ENCODE data around the gene CCDC174. TPM values are rescaled to one million over a fixed set of nuclear protein-coding genes. Genes with fewer than 3 reads are reported as not detected.

CCDC174 gene
- total RNA-seq, 1 donor from 2014 or later: 22.1 TPM

DNA sequence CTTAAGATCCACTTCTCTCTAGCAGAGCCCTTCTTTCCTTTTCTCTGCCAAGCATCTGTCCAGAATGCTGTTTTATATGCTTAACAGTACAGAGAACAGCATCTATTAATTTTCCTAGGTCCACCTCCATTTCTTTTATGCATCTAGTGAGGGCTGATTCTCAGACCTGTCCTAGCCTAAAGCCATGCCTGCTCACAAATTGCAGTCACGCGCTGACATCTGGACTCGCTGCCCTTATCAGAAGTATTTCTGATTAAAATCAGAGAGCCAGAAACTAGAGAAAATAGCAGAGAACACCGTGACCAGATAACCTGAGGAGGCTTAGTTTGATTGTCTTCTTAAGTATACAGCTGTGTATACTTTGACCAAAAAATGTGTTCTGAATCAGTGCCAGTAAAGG lies 25.3 kb downstream of the CCDC174 start:
- Mint-ChIP-seq H3K36me3 (ENCODE audit: unreplicated experiment) (no peaks in the 10 kb centered on the region), H3K9me3 (ENCODE audit: unreplicated experiment) (no peaks in the 10 kb centered on the region), H3K27me3 (ENCODE audit: unreplicated experiment) (peaks cover 2% of the 10 kb centered on the region), H3K4me3 (ENCODE audit: unreplicated experiment) (no peak overlapping the region), H3K4me1 (ENCODE audit: low read depth, unreplicated experiment) (no peaks in the 10 kb centered on the region), H3K27ac (ENCODE audit: unreplicated experiment) (no peak overlapping the region)
- no peak for DNase-seq
- TF ChIP-seq CTCF (IDR thresholded peaks at IDR 0.05; ENCODE audit: partially characterized antibody, unreplicated experiment): no peak

DNA sequence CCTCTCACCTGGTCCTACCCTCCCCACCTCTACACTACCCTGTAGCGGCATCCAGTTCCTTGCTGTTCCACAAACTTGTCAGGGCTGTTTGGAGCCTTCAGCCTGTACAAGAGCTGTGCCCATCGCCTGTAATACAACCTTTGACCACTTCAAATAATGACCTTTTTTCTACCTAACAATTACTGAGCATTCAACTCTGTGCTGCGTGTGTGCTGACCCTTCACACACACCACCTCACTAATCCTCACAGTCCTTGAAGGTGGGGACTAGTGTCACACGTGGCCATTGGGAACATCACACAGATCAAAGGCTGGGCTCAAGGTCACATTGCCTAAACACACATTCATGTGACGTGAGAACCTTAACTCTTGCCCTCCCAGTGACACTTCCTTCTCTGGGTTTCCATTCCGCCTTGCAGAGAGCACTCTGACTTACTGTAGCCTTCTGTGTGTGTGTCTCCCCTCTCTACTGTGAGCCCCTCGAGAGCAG lies 26.5 kb downstream of the CCDC174 start:
- no peak overlapping the region for H3K4me3 Mint-ChIP-seq (ENCODE audit: unreplicated experiment)
- DNase-seq: no peak
- no peak for TF ChIP-seq CTCF (IDR thresholded peaks at IDR 0.05; ENCODE audit: partially characterized antibody, unreplicated experiment)
- peaks cover 2% of the 10 kb centered on the region for H3K27me3 Mint-ChIP-seq (ENCODE audit: unreplicated experiment)
- H3K27ac Mint-ChIP-seq (ENCODE audit: unreplicated experiment): no peak overlapping the region
- H3K9me3 Mint-ChIP-seq (ENCODE audit: unreplicated experiment): no peaks in the 10 kb centered on the region
- H3K4me1 Mint-ChIP-seq (ENCODE audit: low read depth, unreplicated experiment): no peaks in the 10 kb centered on the region
- H3K36me3 Mint-ChIP-seq (ENCODE audit: unreplicated experiment): no peaks in the 10 kb centered on the region

DNA sequence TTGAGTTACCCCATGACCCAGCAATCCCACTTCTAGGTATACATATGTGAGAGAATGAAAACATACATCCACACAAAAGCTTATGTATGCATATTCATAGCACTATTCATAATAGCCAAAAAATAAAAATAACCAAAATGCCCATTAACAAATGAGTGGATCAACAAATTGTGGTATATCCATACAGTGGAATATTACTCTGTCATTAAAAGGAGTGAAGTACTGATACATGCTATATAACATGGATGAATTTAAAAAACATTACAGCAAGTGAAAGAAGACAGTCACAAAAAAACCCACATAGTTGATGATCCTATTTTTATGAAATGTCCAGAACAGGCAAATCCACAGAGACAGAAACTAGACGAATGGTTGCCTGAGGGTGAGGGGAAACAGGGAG lies 28.6 kb downstream of the CCDC174 start:
- Mint-ChIP-seq H3K27me3 (ENCODE audit: unreplicated experiment) (peaks cover 2% of the 10 kb centered on the region), H3K9me3 (ENCODE audit: unreplicated experiment) (no peaks in the 10 kb centered on the region), H3K4me3 (ENCODE audit: unreplicated experiment) (no peak overlapping the region), H3K27ac (ENCODE audit: unreplicated experiment) (no peak overlapping the region), H3K4me1 (ENCODE audit: low read depth, unreplicated experiment) (no peaks in the 10 kb centered on the region), H3K36me3 (ENCODE audit: unreplicated experiment) (no peaks in the 10 kb centered on the region)
- no peak for TF ChIP-seq CTCF (IDR thresholded peaks at IDR 0.05; ENCODE audit: partially characterized antibody, unreplicated experiment)
- DNase-seq: no peak

DNA sequence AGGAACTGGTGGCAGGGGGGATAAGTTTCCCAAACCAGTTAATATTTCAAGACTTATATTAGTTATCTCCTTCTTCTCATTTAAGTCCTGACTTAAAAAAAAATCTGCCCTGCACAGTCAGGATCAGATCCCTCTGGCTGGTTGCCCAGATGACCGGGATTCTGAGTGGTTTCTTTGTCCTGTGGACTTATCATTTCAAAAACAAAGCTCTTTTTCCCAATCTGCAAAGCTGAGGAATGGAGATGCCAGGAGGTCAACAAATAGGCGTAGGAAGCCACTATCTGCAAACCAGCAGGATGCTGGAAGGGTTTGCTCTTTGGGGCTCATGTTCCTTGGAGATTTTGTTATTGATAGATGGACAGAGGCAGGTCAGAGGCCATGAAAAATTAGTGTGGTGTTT lies 29.2 kb downstream of the CCDC174 start:
- Mint-ChIP-seq H3K27ac (ENCODE audit: unreplicated experiment) (no peak overlapping the region), H3K4me3 (ENCODE audit: unreplicated experiment) (no peak overlapping the region), H3K36me3 (ENCODE audit: unreplicated experiment) (no peaks in the 10 kb centered on the region), H3K4me1 (ENCODE audit: low read depth, unreplicated experiment) (no peaks in the 10 kb centered on the region), H3K9me3 (ENCODE audit: unreplicated experiment) (no peaks in the 10 kb centered on the region), H3K27me3 (ENCODE audit: unreplicated experiment) (peaks cover 2% of the 10 kb centered on the region)
- DNase-seq: no peak
- TF ChIP-seq CTCF (IDR thresholded peaks at IDR 0.05; ENCODE audit: partially characterized antibody, unreplicated experiment): no peak

- Mint-ChIP-seq H3K36me3 (ENCODE audit: unreplicated experiment) (no peaks in the 10 kb centered on the region), H3K4me3 (ENCODE audit: unreplicated experiment) (no peak overlapping the region), H3K9me3 (ENCODE audit: unreplicated experiment) (no peaks in the 10 kb centered on the region), H3K27me3 (ENCODE audit: unreplicated experiment) (peaks cover 4% of the 10 kb centered on the region), H3K27ac (ENCODE audit: unreplicated experiment) (no peak overlapping the region), H3K4me1 (ENCODE audit: low read depth, unreplicated experiment) (no peaks in the 10 kb centered on the region)
- TF ChIP-seq CTCF (IDR thresholded peaks at IDR 0.05; ENCODE audit: partially characterized antibody, unreplicated experiment): no peak
- DNase-seq: no peak
Observed at GRCh38 chr3:14684447-14684846, 32.9 kb downstream of the CCDC174 start.
